Myocyte (in vitro differentiated cells): Measurements from ENCODE around the gene ZMIZ2. TPM values are rescaled to one million over a fixed set of nuclear protein-coding genes. Genes with fewer than 3 reads are reported as not detected.
"Not testable (repeated sequence)": the region's sequence is repeated elsewhere in the genome, so short reads cannot be mapped to it uniquely, and the experiment has no call there.

ENCODE experiments used
- DNase-seq: peaks from one replicate; pipeline ENCODE4 v3.0.0-alpha.2; 2012; ENCODE audit warnings: low read depth
- polyA plus RNA-seq: library from polyadenylated mRNA; unstranded; fragments of >200 nt; gene quantifications from one replicate; pipeline ENCODE4 v1.2.1, GENCODE V29; 2012; ENCODE audit warnings: missing spikeins
- total RNA-seq: library from RNA; depleted of rRNA; stranded (reverse); fragments of >200 nt; gene quantifications from 2 replicates; pipeline ENCODE4 v1.2.3, GENCODE V29; 2014

Gene ZMIZ2
- 14.7 and 21.8 TPM in 2 replicates for total RNA-seq
- 67.7 TPM for polyA plus RNA-seq

- DNase-seq: peak; percentile 93
These were observed at the start of gene ZMIZ2 for GRCh38 chr7:44748045-44748947. TSS of gene ZMIZ2 (plus strand) at chr7:44748847. CDS start at chr7:44756250, 7,403 bp downstream.

DNA sequence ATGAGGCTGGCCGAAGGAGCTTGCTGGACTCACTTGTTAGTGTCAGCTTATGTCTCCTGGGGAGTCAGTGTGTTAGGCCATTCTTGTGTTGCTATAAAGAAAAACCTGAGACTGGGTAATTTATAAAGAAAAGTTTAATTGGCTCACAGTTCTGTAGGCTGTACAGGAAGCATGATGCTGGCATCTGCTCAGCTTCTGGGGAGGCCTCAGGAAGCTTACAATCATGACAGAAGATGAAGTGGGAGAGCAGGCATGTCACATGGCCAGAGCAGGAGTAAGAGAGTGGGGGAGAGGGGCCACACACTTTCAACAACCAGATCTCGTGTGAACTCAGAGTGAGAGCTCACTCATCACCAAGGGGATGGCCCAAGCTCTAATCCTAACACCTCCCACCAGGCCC is 49.0 kb upstream of the ZMIZ2 start:
- DNase-seq: not testable (repeated sequence)

DNA sequence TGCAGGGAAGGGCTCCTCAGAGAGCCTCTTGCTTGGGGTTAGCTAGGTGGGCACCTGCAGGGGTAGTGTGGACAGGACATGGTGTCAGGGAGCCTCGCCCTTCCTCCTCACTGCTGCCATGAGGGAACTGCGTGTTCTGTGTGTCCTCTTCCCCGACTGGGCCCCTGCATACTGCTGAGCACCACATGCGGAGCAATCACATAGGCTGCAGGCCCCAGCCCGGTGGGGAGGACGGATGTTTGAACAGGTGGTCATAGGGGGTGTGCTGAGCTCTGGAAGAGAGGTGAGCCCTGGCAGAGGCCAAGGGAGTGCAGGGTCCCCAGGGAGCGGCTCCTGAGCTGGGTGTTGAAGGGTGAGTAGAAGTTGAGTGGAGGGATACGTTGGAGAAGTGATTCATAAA is 48.3 kb upstream of the ZMIZ2 start:
- DNase-seq: no peak

DNA sequence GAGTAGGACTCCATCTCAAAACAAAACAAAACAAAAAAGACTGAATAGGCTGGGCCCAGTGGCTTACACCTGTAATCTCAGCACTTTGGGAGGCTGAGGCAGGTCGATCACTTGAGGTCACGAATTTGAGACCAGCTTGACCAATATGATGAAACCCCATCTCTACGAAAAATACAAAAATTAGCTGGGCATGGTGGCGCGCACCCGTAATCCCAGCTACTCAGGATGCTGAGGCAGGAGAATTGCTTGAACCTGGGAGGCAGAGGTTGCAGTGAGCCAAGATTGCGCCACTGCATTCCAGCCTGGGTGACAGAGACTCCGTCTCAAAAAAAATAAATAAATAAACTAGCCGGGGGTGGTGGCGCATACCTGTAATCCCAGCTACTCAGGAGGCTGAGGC is 45.3 kb upstream of the ZMIZ2 start:
- DNase-seq: not testable (repeated sequence)

GRCh38 chr7:44703921-44704320 is 44.7 kb upstream of the ZMIZ2 start:
- DNase-seq: no peak

GRCh38 chr7:44705434-44705833 is 43.2 kb upstream of the ZMIZ2 start:
- DNase-seq: no peak

DNA sequence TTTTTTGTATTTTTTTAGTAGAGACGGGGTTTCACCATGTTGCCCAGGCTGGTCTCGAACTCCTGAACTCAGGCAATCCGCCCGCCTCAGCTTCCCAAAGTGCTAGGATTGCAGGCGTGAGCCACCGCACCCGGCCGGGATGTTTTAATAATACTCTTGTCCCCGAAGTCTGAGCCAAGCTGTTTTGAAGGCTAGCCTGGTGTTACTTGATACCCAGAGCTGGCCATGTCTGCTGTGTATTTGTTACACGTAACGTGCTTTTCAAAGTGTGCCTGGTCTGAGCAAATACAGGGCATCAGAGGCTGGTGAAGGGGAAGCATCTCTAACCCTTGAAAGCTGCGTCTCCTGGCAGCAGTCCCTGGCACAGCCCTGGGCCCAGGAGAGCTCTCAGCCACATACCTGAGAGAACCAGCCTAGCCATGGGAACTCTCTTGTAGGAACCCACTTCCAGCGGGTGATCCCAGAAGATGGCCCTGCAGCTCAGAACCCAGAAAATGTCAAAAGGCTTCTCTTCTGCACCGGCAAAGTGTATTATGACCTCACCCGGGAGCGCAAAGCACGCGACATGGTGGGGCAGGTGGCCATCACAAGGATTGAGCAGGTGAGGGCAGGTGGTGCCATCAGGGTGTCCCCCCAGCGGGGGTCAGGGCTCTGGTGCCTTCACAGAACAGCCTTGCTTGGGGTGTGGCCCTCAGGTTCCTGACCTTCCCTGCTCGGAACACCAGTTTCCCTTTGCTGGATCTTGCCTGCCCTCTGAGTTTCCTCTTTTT is 41.7 kb upstream of the ZMIZ2 start:
- no peak for DNase-seq

DNA sequence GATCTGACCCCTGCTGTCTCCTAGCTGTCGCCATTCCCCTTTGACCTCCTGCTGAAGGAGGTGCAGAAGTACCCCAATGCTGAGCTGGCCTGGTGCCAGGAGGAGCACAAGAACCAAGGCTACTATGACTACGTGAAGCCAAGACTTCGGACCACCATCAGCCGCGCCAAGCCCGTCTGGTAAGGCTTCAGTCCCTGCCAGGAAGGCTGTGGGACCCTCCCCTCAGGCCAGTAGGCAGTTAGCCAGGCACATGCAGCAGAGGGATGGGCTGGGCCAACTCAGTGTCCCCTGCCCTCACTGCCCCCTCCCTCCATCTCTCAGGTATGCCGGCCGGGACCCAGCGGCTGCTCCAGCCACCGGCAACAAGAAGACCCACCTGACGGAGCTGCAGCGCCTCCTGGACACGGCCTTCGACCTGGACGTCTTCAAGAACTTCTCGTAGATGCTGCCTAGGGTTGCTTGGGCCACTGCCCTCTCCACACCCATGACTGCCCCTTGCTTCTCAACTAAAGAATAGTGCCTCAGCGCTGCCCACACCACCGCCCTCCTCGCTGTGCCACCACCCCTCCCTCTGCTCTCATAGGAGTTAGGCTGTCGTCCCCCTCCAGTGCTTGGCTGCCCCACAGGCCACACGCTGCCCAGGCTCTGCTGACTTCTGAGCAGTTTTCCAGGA is 41.0 kb upstream of the ZMIZ2 start:
- no peak for DNase-seq

GRCh38 chr7:44709011-44709915 is 39.4 kb upstream of the ZMIZ2 start:
- no peak for DNase-seq

GRCh38 chr7:44709945-44710596 is 38.6 kb upstream of the ZMIZ2 start:
- DNase-seq: no peak

- DNase-seq: no peak
These were observed 37.1 kb upstream of the ZMIZ2 start for GRCh38 chr7:44711528-44711927.

GRCh38 chr7:44712012-44712411 is 36.6 kb upstream of the ZMIZ2 start:
- DNase-seq: no peak

DNA sequence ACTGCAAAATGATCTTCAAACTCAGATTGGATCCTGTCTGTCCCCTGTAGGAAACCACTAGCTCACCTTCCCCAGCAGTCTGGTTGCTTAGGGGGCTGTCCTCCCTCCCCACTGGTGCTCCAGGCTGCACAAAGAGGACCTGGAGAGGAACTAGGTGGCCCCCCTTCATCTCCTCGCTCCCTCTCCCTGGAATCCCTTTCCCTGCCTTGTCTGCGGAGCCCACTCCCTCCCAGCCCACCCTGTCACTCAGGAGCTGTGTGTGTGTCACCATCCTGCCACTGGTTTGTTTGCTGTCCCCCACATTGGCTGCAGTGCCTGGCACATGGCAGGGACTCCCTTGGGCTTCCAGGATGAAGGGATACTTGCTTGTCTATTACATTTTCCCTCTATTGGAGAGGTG is 35.5 kb upstream of the ZMIZ2 start:
- no peak for DNase-seq

DNA sequence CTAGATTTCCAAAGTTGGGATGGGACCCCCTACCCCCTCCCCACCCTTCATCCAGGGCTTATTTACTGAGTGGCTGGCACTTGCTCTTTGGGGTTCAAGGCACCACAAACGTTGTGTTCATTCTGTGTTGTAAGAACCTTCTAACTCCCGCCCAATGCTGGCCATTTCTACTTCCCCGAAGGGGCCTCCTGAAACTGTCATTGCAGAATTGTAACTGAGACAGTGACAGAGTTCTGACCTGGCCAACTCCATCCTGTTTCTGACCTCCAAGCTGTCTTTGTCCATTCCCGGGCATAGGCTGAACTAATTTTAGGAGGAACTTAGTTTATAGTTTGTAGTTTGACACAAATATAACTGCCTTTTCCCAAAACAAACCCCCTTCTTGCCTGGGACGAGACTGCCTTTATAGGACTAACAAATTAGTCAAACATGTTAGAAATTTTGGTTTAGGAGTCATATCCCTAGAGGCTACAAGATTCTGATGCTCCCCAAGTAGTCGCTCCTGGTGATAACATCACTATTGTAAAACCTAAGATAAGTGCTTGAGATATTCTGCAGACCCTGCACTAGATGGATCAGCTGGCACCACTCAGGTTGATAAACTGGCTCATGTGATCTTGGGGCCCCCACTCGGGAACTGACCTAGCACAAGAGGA is 34.8 kb upstream of the ZMIZ2 start:
- DNase-seq: no peak

DNA sequence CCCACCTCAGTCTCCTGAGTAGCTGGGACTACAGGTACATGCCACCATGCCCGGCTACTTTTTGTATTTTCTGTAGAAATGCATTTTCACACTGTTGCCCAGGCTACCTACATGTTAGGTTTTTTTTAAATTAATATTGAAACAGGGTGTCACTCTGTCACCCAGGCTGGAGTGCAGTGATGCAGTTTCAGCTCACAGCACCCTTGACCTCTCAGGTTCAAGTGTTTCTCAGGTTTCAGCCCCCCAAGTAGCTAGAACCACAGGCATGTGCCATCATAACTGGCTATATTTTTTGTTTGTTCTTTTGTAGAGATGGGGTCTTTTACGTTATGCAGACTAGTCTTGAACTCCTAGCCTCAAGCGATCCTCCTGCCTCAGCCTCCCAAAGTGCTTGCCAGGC is 32.4 kb upstream of the ZMIZ2 start:
- no peak for DNase-seq

DNA sequence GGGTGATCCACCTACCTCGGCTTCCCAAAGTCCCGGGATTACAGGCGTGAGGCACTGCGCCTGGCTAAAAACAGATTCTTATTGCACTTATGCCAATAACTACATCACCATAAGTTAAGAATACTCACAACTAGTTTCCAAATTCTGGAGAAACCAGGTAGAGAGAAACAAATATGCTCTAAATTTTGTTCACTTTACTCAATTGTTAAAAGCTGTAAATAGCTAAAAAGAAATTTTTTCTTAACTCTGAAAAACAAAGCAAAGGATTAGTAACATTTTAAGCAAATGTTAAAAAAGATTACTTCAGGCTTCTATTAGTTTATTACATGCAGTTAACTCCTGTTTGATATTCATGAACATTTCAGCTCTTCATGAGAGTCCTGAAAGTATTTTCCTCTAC is 28.3 kb upstream of the ZMIZ2 start:
- no peak for DNase-seq

GRCh38 chr7:44724276-44724675 is 24.4 kb upstream of the ZMIZ2 start:
- no peak for DNase-seq

DNA sequence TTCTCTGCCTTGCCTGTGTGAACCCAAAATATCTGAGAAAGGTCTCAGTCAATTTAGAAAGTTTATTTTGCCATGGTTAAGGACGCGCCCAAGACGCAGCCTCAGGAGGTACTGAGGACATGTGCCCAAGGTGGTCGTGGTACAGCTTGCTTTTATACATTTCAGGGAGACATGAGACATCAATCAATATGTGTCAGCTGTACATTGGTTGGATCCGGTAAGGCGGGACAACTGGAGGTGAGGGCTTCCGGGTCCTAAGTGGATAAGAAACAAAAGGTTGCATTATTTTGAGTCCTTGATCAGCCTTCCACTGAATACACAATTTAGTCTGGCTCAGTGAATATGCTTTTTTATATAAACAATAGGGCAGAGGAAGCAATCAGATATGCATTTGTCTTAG is 22.4 kb upstream of the ZMIZ2 start:
- not testable (repeated sequence) for DNase-seq

- DNase-seq: peak; percentile 60
These were observed 21.3 kb upstream of the ZMIZ2 start for GRCh38 chr7:44727158-44727936.
